Mesenchymal stem cell (in vitro differentiated cells and primary cell): Measurements from ENCODE around the gene PSMA6.

ENCODE experiments used
- DNase-seq: peaks from one replicate; pipeline ENCODE4 v3.0.0-alpha.2; 2013
- H2AFZ ChIP-seq: one replicate; pipeline ENCODE4 v1.6.1; 2013; ENCODE audit warnings: low read depth, mild to moderate bottlenecking, control low read depth, inconsistent platforms, low read length, moderate library complexity
- H2AK5ac ChIP-seq: 2 replicates; pipeline ENCODE4 v1.6.1; 2013; ENCODE audit warnings: low read length, moderate library complexity, mild to moderate bottlenecking, inconsistent platforms; ENCODE audit not compliant: severe bottlenecking
- H2BK120ac ChIP-seq: one replicate; pipeline ENCODE4 v1.6.1; 2013; ENCODE audit warnings: low read depth, mild to moderate bottlenecking, inconsistent platforms, low read length, moderate library complexity
- H2BK12ac ChIP-seq, 2 experiments: one replicate each; pipeline ENCODE4 v1.6.1; 2013; ENCODE audit warnings: inconsistent platforms in 2 of 2, low read length in 2 of 2, mild to moderate bottlenecking in 2 of 2, moderate library complexity in 2 of 2, control low read depth in 1 of 2
- H2BK15ac ChIP-seq: one replicate; pipeline ENCODE4 v1.6.1; 2013; ENCODE audit warnings: mild to moderate bottlenecking, low read depth, inconsistent platforms; ENCODE audit not compliant: poor library complexity, severe bottlenecking
- H2BK5ac ChIP-seq: 2 replicates; pipeline ENCODE4 v1.6.1; 2013; ENCODE audit warnings: low read depth, mild to moderate bottlenecking, low read length, control low read depth, inconsistent platforms; ENCODE audit not compliant: poor library complexity, severe bottlenecking
- H3K14ac ChIP-seq, 2 experiments: one replicate each; pipeline ENCODE4 v1.6.1; 2013; ENCODE audit warnings: inconsistent platforms in 2 of 2, low read length in 2 of 2, control low read depth in 1 of 2, mild to moderate bottlenecking in 1 of 2, moderate library complexity in 1 of 2
- H3K18ac ChIP-seq, 2 experiments: one replicate each; pipeline ENCODE4 v1.6.1; 2013; ENCODE audit warnings: inconsistent platforms in 2 of 2, low read length in 2 of 2, control low read depth in 1 of 2, low read depth in 1 of 2, mild to moderate bottlenecking in 1 of 2
- H3K23ac ChIP-seq, 2 experiments: one replicate each; pipeline ENCODE4 v1.6.1; 2013; ENCODE audit warnings: inconsistent platforms in 2 of 2, low read length in 2 of 2, mild to moderate bottlenecking in 2 of 2, moderate library complexity in 2 of 2, control low read depth in 1 of 2
- H3K27ac ChIP-seq: 2 replicates; pipeline ENCODE4 v1.5.1; 2013; ENCODE audit warnings: mild to moderate bottlenecking, moderate library complexity, low read length, control low read depth, inconsistent platforms; ENCODE audit not compliant: poor library complexity, severe bottlenecking
- H3K27me3 ChIP-seq, 2 experiments: 2 replicates each; pipeline versions ENCODE4 v1.6.1 to v1.7.0; 2013; ENCODE audit warnings: low read length in 2 of 2, mild to moderate bottlenecking in 2 of 2, moderate library complexity in 2 of 2, control low read depth in 1 of 2, inconsistent platforms in 1 of 2; ENCODE audit not compliant: control insufficient read depth in 1 of 2, insufficient read depth in 1 of 2
- H3K36me3 ChIP-seq, 2 experiments: 2 replicates each; pipeline versions ENCODE4 v1.6.1 to v1.7.0; 2013; ENCODE audit warnings: low read length in 2 of 2, control low read depth in 1 of 2, inconsistent platforms in 1 of 2, low read depth in 1 of 2, mild to moderate bottlenecking in 1 of 2; ENCODE audit not compliant: insufficient read depth in 2 of 2, control insufficient read depth in 1 of 2
- H3K4ac ChIP-seq, 2 experiments: one replicate each; pipeline ENCODE4 v1.6.1; 2013; ENCODE audit warnings: inconsistent platforms in 2 of 2, low read length in 2 of 2, mild to moderate bottlenecking in 2 of 2, moderate library complexity in 2 of 2, control low read depth in 1 of 2, low read depth in 1 of 2
- H3K4me1 ChIP-seq: 2 replicates; pipeline ENCODE4 v1.6.1; 2013; ENCODE audit warnings: low read depth, low read length, control low read depth; ENCODE audit not compliant: control insufficient read depth, insufficient read depth
- H3K4me2 ChIP-seq: 2 replicates; pipeline ENCODE4 v1.6.1; 2013; ENCODE audit warnings: low read length, mild to moderate bottlenecking, inconsistent platforms; ENCODE audit not compliant: poor library complexity, severe bottlenecking
- H3K4me3 ChIP-seq, 2 experiments: 2 replicates each; pipeline versions ENCODE4 v1.5.1 to v1.7.0; 2013; ENCODE audit warnings: low read length in 2 of 2, mild to moderate bottlenecking in 2 of 2, control low read depth in 1 of 2, low read depth in 1 of 2; ENCODE audit not compliant: insufficient read depth in 1 of 2
- H3K79me1 ChIP-seq: replicated peaks from 2 replicates; pipeline ENCODE4 v1.6.1; 2013; ENCODE audit warnings: mild to moderate bottlenecking, control low read depth, low read length, inconsistent platforms; ENCODE audit not compliant: poor library complexity, severe bottlenecking
- H3K9ac ChIP-seq: 2 replicates; pipeline ENCODE4 v1.7.0; 2013; ENCODE audit warnings: mild to moderate bottlenecking, low read length, moderate library complexity
- H3K9me3 ChIP-seq: 2 replicates; pipeline ENCODE4 v1.7.0; 2013; ENCODE audit warnings: mild to moderate bottlenecking, low read length; ENCODE audit not compliant: control insufficient read depth
- H4K8ac ChIP-seq: one replicate; pipeline ENCODE4 v1.6.1; 2013; ENCODE audit warnings: inconsistent platforms, mild to moderate bottlenecking, low read length, moderate library complexity
- H4K91ac ChIP-seq: one replicate; pipeline ENCODE4 v1.6.1; 2013; ENCODE audit warnings: mild to moderate bottlenecking, low read length, inconsistent platforms
- WGBS: methylation state at CpG from one replicate; pipeline ENCODE4 v1.1.7; 2013; ENCODE audit warnings: mixed read lengths; 5-methylcytosine and 5-hydroxymethylcytosine counted together

Gene PSMA6

DNA sequence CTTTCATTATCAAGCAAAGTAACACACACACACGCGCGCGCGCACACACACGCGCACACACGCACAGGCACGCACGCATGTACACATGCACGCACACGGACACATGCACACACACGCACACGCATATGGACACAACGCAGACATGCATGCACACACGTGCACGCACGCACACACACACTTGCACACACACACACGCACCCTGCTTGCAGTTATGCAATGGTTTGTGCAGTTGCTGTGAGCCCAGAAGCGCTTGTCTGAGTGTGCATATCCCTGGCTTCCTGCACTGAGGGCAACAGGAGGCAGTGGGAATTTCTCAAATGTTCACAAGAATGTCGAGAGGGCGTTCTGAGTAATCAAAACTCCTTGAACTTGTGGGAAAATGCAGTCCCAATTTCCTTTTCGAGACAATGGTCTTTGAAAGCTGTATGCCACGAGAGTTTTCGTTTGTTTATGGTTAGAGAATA, 70.8 kb downstream of the PSMA6 start:
- Histone ChIP-seq H3K9me3 (no peaks in the 10 kb centered on the region), H3K36me3 (no peaks in the 10 kb centered on the region), H2BK120ac (no peak overlapping the region)

DNA sequence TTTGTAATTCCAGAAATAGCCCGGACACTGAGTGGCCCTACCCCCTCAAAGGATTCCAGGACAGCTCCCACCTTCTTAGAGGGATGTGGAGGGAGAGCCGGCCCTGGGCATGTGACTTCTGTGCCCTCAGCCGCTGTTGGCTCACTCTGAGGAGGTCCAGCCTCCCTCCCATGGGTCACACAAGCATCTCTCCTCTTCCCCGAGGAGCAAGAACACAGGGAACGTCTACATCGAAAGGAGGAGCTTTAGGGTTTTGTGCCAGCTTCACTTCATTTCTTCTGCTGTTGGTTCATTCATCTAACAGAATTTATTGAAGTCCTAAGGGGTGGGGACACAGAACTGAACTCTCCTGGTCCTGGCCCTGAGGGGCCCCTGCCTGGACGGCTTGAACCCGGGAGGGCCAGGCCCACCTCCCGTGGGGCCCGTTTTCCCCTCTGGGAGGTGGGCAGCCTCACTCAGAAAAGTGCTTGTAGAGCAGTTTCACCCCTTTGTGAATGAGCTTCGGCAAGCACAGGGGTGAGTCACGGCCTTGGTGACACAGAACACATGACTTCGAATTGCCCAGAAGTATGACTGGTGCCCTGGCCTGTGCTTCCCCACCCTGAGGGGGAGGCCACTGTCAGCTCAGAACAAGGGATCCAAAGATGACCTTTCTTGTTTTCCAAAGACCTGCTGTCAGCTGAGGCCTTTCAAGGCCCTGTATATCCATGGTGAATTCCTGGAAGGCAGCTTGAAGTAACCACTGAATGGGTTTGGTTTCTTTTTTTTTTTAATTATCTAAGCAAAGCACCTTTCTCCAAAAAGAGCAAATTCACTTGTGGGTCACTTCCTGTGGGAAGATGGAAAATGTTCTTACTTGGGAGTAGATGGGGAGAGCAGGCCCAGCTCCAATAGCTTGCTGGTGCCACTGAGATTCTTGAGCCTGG, 73.2 kb downstream of the PSMA6 start:
- H4K91ac ChIP-seq: peak overlapping the region; percentile 94
- H3K14ac ChIP-seq: peak overlapping the region in 1 of 2 experiments; percentile 30
- peak overlapping the region; percentile 33 for H3K27ac ChIP-seq
- H3K36me3 ChIP-seq: no peaks in the 10 kb centered on the region
- H2BK5ac ChIP-seq: no peak overlapping the region
- peak overlapping the region; percentile 49 to 94 for H3K4ac ChIP-seq
- no peak overlapping the region for H3K4me3 ChIP-seq
- no peaks in the 10 kb centered on the region for H3K27me3 ChIP-seq
- peak overlapping the region; percentile 43 for H2BK120ac ChIP-seq
- H2AK5ac ChIP-seq: peak overlapping the region; percentile 34
- H3K4me2 ChIP-seq: no peak overlapping the region
- no peak overlapping the region for H3K23ac ChIP-seq
- peak overlapping the region; percentile 79 for H4K8ac ChIP-seq
- H3K9me3 ChIP-seq: no peaks in the 10 kb centered on the region
- 16% methylated on average over 11 of the region's 13 CpGs for WGBS
- no peaks in the 10 kb centered on the region for H3K79me1 ChIP-seq
- H3K9ac ChIP-seq: peak overlapping the region; percentile 84
- peak overlapping the region; percentile 75 to 92 for H3K18ac ChIP-seq
- peaks cover 52% of the 10 kb centered on the region for H3K4me1 ChIP-seq
- peak; percentile 95 for DNase-seq
- no peak overlapping the region for H2AFZ ChIP-seq
- peak overlapping the region; percentile 95 to 97 for H2BK12ac ChIP-seq
- H2BK15ac ChIP-seq: peak overlapping the region; percentile 84

More for the DNA sequence above, 70.8 kb downstream of the PSMA6 start:
- Histone ChIP-seq H4K8ac (peak overlapping the region; percentile 89), H3K18ac (peak overlapping the region; percentile 78 to 91), H2AK5ac (no peak overlapping the region), H3K14ac (peak overlapping the region in 1 of 2 experiments; percentile 92), H3K23ac (no peak overlapping the region), H3K79me1 (no peaks in the 10 kb centered on the region), H2AFZ (no peak overlapping the region), H2BK15ac (no peak overlapping the region), H3K4me2 (no peak overlapping the region), H2BK12ac (peak overlapping the region in 1 of 2 experiments; percentile 99), H3K9ac (no peak overlapping the region), H3K4ac (peak overlapping the region in 1 of 2 experiments; percentile 85), H2BK5ac (no peak overlapping the region), H3K27ac (no peak overlapping the region), H3K4me1 (peaks cover 33% of the 10 kb centered on the region), H3K27me3 (no peaks in the 10 kb centered on the region), H4K91ac (peak overlapping the region; percentile 92), H3K4me3 (no peak overlapping the region)
- WGBS: 75% methylated on average over 25 of the region's 25 CpGs
- peak; percentile 88 for DNase-seq

DNA sequence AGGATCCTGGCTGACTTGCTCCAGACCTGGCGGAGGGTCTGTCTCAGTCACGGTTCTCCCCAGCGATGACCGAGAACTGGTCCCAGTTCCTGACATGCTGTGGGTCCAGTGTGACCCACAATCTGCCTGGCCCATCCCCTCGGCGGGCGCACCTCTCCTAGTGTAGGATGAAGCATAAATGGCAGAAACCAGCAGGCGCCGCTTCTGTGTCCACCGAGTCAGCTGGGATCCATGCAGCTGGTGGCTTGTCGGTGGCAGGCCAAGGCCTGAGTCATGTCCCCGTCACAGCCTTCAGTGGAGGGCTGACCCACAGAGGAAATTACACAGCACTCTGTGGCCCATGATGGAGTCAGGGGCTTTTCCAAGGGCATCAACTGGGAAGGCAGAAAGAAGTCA, 73.9 kb downstream of the PSMA6 start:
- H3K79me1 ChIP-seq: no peaks in the 10 kb centered on the region
- peak overlapping the region in 1 of 2 experiments; percentile 23 for H3K14ac ChIP-seq
- no peak overlapping the region for H3K23ac ChIP-seq
- H3K27me3 ChIP-seq: no peaks in the 10 kb centered on the region
- H2AFZ ChIP-seq: no peak overlapping the region
- peak overlapping the region; percentile 84 for H3K9ac ChIP-seq
- H3K18ac ChIP-seq: peak overlapping the region; percentile 47 to 92
- H3K4me2 ChIP-seq: no peak overlapping the region
- H2BK15ac ChIP-seq: peak overlapping the region; percentile 83
- H3K4ac ChIP-seq: peak overlapping the region; percentile 49 to 93
- no peak overlapping the region for H2BK5ac ChIP-seq
- peak overlapping the region; percentile 79 for H4K8ac ChIP-seq
- H4K91ac ChIP-seq: peak overlapping the region; percentile 94
- peak; percentile 68 for DNase-seq
- WGBS: 82% methylated on average over 12 of the region's 12 CpGs
- peak overlapping the region; percentile 34 for H2AK5ac ChIP-seq
- H2BK120ac ChIP-seq: peak overlapping the region; percentile 24
- peaks cover 52% of the 10 kb centered on the region for H3K4me1 ChIP-seq
- no peaks in the 10 kb centered on the region for H3K36me3 ChIP-seq
- H2BK12ac ChIP-seq: peak overlapping the region; percentile 95 to 96
- H3K4me3 ChIP-seq: no peak overlapping the region
- peak overlapping the region; percentile 4 for H3K27ac ChIP-seq
- H3K9me3 ChIP-seq: no peaks in the 10 kb centered on the region

DNA sequence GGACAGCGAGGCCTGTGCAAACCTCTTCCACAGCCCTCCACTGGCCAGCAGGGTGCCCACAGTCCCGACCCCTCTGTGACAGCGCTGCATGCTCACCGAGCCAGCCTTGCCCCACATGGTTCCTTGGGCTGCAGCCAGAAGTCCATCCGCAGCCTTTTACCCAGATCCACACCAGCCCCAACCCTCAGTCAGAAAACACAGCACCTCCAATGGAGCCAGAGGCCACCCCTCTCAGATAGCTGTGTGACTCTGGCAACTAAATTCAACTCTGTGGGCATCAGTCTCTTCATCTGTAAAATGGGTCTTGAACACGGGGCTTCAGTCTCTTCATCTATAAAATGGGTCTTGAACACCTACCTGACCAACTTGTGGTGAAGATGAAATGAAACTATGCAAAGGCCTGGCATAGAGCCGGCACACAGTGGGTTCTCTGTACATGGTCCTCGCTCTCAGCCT, 74.4 kb downstream of the PSMA6 start:
- H3K4ac ChIP-seq: peak overlapping the region; percentile 76 to 93
- H3K23ac ChIP-seq: no peak overlapping the region
- no peaks in the 10 kb centered on the region for H3K79me1 ChIP-seq
- H3K36me3 ChIP-seq: no peaks in the 10 kb centered on the region
- peak overlapping the region; percentile 46 to 92 for H3K18ac ChIP-seq
- peak overlapping the region; percentile 83 for H3K27ac ChIP-seq
- H2BK15ac ChIP-seq: no peak overlapping the region
- H3K4me2 ChIP-seq: no peak overlapping the region
- peak overlapping the region in 1 of 2 experiments; percentile 82 for H3K14ac ChIP-seq
- H3K4me1 ChIP-seq: peaks cover 52% of the 10 kb centered on the region
- H3K4me3 ChIP-seq: no peak overlapping the region
- peak overlapping the region; percentile 94 for H4K91ac ChIP-seq
- H2AFZ ChIP-seq: no peak overlapping the region
- H2BK5ac ChIP-seq: peak overlapping the region; percentile 85
- peak overlapping the region; percentile 98 for H2AK5ac ChIP-seq
- no peaks in the 10 kb centered on the region for H3K9me3 ChIP-seq
- peak overlapping the region; percentile 79 for H4K8ac ChIP-seq
- 99% methylated on average over 8 of the region's 8 CpGs for WGBS
- peak overlapping the region; percentile 95 to 96 for H2BK12ac ChIP-seq
- peak overlapping the region; percentile 56 for H2BK120ac ChIP-seq
- H3K27me3 ChIP-seq: no peaks in the 10 kb centered on the region
- no peak for DNase-seq
- H3K9ac ChIP-seq: peak overlapping the region; percentile 84
